HG03442 (cell line): ENCODE data around the gene INO80E.
"Not testable (repeated sequence)": the region's sequence is repeated elsewhere in the genome, so short reads cannot be mapped to it uniquely, and the experiment has no call there.

Experiments used
- ATAC-seq: cut with Tn5 transposase; IDR thresholded peaks from one replicate; pipeline ENCODE4 v1.9.1; 2021; ENCODE audit warnings: mild to moderate bottlenecking, moderate library complexity; ENCODE audit not compliant: unreplicated experiment

Gene INO80E

DNA sequence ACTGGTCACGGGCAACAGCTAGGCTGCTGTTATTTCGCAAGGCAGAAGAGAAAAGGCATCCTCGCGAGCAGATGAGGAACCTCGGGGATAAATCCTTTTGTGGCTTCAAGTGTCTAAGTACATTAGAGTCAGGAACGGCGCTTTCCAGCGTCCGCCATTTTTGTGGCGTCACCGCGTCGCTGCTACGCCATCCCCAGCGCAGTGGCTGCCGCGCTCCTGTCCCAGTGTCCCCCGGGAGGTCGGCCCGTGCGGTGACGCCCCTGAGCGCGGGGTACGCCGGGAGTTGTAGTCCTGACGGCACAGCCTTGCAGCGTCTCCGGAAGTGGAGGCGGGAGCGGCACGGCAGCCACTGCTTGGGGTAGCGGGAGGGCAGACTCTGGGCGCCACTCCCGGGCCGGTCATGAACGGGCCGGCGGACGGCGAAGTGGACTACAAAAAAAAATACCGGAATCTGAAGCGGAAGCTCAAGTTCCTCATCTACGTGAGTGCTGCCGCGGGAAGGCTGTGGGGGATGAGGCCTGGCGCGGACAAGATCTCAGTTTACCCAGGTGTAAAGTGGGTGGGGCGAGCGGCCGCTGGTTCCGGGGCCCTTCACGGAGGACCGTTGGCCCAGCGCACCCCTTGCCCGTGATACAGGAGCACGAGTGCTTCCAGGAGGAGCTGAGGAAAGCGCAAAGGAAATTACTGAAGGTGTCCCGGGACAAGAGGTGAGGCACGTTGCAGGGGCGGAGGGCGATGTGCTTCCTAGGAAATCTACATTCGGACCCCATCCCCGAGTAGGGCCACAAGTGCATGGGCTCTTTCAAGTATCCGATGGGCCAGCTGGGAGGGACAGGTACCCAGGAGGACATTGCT lies at the start of gene INO80E:
TSS of gene INO80E (plus strand) at position 331 of the 855 bp plus-strand sequence. CDS start at position 401, 70 bp downstream.
- ATAC-seq, result peak; percentile 90

DNA sequence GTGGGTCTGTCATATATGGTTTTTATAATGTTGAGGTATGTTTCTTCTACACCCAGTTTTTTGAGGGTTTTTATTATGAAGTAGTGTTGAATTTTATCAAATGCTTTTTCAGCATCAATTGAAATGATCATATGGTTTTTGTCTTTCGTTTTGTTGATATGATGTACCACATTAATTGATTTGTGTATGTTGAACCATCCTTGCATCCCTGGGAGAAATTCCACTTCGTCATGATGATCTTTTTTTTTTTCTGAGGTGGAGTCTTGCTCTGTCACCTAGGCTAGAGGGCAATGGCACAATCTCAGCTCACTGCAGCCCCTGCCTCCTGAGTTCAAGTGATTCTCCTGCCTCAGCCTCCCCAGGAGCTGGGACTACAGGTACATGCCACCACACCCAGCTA lies 48.1 kb upstream of the INO80E start:
- no peak for ATAC-seq

DNA sequence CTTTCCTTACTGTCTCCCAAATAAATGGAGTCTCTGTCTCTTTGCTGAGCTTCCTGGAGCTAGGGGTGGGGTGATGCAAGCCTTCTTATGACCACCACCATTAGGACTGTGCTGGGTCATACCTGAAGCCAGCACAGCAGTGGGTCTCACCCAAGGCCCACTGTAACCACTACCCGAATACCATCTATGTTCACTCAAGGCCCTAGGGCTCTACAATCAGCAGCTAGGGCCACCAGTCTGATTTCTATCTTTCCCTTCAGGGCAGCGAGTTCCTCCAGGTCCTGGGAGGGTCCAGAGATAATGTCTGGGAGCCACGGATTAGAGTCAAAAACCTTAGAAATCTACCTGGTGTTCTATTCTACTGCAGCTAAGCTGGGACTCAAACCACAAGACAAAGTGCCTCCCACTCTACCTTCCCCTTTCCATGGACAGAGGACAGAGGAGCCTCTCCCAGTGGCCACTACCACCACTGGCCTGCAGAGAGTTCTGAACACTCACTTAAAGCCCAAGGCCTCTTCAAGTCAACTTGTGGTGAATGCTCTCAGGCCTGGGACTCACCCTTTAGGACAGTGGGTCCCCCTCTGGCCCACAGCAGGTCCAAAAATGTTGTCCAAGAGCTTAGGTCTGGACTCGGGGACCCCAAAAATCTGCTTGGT lies 45.1 kb upstream of the INO80E start:
- no peak for ATAC-seq

- ATAC-seq, result no peak
Observed at GRCh38 chr16:29951625-29952365, 44.2 kb upstream of the INO80E start.

DNA sequence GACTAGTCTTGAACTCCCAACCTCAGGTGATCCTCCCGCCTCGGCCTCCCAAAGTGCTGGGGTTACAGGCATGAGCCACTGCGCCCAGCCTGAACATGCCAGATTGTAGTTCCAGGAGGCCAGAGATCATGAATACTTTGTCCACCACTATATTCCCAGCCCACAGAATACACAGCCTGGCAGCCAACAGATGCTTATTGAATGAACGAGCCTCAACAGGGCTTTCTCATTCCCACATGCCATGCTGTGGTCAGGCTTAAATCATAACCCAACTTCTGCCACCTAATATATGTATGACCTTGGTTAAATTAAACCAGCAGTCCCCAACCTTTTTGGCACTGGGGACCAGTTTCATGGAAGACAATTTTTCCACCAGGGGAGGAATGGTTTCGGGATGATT lies 37.3 kb upstream of the INO80E start:
- no peak for ATAC-seq

DNA sequence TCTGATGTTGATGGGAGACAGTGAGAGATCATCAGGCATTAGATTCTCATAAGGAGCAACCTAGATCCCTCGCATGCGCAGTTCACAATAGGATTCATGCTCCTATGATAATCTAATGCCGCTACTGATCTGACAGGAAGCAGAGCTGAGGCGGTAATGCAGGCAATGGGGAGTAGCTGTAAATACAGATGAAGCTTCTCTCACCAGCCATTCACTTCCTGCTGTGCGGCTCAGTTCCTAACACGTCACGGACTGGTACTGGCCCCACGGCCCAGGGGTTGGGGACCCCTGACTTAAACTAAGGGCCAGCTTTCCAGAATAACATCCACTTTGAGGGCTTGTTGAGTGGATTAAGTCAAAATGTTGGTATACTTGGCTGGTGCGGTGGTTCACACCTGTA lies 36.7 kb upstream of the INO80E start:
- ATAC-seq, result no peak

GRCh38 chr16:29959821-29960220 lies 36.2 kb upstream of the INO80E start:
- not testable (repeated sequence) for ATAC-seq

DNA sequence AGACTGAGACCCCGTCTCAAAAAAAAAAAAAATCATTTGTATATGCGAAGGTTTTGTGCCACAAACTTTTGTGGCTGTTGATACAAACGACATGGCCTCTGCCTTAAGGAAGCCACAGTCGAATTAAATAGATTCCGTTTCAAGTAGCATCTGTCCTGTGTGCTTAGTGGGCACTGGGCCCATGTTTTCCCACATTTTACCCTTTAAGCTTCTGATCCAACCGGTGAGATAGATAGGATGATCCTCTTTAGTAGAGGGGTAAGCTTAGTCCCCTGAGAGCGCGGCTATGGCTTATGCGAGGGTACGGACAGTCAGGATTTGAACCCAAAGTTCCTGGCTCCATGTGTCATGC lies 34.9 kb upstream of the INO80E start:
- ATAC-seq, result no peak

- ATAC-seq, result peak; percentile 88
Observed at GRCh38 chr16:29961479-29962343, 34.3 kb upstream of the INO80E start, which contains the start of gene TMEM219. Gene TMEM219, plus strand, starts transcription at chr16:29962079. Its CDS starts 1,065 bp downstream, at chr16:29963144.

- ATAC-seq, result no peak
Observed at GRCh38 chr16:29962344-29962994, 33.6 kb upstream of the INO80E start.

DNA sequence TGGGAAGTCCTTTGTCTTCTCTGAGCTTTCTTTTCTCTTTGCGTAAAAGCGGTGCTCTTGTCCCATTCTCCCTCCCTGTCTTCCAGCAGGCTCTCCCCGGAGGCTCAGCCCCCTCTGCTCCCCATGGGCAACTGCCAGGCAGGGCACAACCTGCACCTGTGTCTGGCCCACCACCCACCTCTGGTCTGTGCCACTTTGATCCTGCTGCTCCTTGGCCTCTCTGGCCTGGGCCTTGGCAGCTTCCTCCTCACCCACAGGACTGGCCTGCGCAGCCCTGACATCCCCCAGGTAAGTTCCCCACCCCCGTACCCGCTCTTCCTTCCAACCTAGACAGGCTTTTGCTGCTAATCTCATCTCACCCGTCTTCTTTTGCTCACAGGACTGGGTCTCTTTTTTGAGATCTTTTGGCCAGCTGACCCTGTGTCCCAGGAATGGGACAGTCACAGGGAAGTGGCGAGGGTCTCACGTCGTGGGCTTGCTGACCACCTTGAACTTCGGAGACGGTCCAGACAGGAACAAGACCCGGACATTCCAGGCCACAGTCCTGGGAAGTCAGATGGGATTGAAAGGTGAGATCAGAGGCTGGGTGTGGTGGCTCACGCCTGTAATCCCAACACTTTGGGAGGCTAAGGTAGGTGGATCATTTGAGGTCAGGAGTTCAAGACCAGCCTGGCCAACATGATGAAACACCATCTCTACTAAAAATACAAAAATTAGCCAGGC lies 32.9 kb upstream of the INO80E start:
- no peak for ATAC-seq

GRCh38 chr16:29968205-29968604 lies 27.8 kb upstream of the INO80E start:
- ATAC-seq, result no peak

DNA sequence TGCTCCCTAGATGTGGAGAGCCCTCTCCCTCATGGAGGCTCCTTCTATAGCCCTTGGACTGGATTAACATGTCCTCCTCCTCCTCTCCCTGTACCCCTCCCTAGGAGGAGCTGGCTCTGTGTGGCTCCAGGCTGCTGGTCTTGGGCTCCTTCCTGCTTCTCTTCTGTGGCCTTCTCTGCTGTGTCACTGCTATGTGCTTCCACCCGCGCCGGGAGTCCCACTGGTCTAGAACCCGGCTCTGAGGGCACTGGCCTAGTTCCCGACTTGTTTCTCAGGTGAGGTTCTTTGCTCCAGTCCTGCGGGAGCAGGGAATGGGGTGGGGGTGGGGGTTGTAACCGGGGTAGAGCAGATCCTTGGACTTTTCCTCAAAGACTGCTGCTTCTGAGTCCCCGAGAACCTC lies 24.7 kb upstream of the INO80E start:
- no peak for ATAC-seq

GRCh38 chr16:29972500-29972899 lies 23.5 kb upstream of the INO80E start:
- ATAC-seq, result no peak

DNA sequence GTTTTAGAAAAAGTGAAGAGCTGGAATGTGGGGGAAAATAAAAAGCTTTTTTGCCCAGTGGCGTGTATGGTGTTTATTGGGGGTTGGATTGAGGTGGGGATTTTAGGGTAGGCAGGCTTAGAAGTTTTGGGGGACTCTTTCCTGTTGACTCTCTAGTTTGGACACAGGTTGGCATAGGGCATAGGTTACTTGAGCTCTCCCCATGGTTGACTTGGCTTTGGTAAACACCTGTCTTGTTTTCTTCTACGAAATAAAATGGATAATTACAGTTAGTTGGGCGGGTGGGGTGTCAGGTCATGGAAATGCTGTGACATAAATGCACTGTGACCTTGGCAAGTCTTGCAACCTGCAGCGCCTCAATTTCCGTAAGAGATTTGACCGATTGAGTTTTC lies 23.1 kb upstream of the INO80E start:
- no peak for ATAC-seq

DNA sequence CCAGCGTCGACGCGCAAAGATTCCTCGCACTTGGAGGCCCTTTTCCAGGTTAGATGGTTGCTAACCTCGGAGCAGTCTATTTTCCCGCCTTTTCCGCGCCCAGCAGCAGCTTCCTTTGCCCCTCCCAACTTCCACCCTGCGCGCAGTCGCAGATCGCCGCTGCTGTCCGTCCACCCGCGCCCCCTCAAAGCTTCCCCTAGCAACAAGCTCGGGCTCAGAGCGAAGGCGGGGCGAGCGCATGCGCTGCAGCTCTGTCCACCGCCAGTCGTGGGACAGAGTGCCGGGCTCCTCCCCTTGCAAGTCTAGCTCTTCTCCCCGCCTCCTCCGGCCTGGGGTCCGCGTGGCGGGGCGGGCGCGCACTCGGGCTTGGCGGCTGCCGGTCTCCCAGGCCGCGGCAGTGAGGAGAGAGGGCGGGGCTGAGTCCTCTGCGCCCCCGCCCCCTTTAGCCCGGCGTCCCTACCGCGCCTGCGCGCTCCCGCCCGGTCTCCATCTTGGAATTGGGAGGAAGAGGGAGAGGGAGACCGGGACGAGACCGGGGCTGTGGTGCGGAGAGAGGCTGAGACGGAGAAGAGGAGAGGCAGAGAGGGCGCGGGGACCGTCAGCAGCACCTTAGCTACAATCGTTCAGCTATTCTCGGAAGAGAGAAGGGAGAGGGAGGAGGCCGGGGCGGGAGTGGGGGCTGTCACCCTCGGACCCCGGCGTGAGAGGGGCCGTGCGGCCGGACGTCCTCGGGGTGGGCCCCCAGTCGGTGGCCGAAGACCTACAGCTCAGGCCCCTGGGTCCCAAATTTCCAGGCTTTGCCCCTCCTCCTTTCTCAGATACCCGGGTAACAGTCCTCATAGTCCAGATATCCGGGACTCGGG lies 22.4 kb upstream of the INO80E start, which contains the start of gene TAOK2:
TSS of gene TAOK2 (plus strand) at position 485 of the 863 bp plus-strand sequence. CDS start 3,905 bp downstream, outside the sequence.
- peak; percentile 90 for ATAC-seq

- no peak for ATAC-seq
Observed at GRCh38 chr16:29974291-29975133, 21.5 kb upstream of the INO80E start.
